GM11168 (cell line): ENCODE data around the gene ADD1.
"Not testable (repeated sequence)": the region's sequence is repeated elsewhere in the genome, so short reads cannot be mapped to it uniquely, and the experiment has no call there.

ENCODE experiments used
- in situ Hi-C: fragments of 300-500 bp; cut with MboI; formaldehyde crosslinking; loops from one replicate; pipeline ENCODE4 v1.12.0; 2022; ENCODE audit warnings: low sequenced_read_pairs; ENCODE audit not compliant: unreplicated experiment

Gene ADD1

GRCh38 chr4:2954358-2955185 lies 110.9 kb downstream of the ADD1 start:
- in situ Hi-C loops, result no loop called here

DNA sequence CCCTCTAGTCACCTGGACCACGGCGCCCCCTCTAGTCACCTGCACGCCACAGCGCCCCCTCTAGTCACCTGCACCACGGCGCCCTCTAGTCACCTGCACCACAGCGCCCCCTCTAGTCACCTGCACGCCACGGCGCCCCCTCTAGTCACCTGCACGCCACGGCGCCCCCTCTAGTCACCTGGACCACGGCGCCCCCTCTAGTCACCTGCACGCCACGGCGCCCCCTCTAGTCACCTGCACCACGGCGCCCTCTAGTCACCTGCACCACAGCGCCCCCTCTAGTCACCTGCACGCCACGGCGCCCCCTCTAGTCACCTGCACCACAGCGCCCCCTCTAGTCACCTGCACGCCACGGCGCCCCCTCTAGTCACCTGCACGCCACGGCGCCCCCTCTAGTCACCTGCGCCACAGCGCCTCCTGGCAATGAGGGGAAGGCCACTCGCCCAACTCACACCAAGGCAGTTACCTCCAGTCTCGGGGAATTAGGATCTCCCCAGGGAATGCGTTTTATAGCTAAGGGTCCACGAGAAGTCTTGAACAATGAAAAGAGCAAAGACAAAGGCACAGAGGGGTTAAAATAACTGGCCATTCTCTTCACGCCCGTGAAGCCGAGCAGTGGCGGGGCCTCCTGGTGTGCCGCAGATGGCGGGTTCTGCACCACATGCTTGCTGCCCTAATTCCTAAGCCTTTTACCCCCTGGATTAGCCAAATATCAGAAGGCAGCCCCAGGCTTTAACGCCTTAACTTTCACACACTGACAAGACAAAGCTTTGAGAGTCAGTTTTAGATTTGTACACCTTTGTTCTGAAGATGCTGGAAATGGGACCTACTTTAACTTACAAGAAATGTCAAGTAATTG lies 111.8 kb downstream of the ADD1 start:
- in situ Hi-C loops, result not testable (repeated sequence)

DNA sequence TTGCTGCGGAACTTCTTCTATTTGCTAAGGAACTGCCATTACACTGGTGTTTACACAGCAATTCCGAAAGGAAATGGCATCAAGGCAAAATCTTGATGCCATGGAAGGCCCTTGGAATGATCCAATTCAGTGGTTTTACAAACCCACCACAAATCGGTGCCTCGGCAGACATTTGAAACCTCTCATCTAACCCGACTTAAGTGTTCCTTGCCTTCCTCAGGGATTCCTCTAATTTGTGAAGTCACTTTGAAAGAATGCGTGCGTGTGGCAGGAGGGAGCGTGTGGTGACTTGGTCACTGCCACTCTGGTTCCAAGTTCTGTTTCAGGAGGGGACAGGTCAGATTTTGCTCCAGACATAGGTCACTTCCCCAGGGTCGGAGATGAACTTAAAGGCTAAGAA lies 114.8 kb downstream of the ADD1 start:
- in situ Hi-C loops, result no loop called here

DNA sequence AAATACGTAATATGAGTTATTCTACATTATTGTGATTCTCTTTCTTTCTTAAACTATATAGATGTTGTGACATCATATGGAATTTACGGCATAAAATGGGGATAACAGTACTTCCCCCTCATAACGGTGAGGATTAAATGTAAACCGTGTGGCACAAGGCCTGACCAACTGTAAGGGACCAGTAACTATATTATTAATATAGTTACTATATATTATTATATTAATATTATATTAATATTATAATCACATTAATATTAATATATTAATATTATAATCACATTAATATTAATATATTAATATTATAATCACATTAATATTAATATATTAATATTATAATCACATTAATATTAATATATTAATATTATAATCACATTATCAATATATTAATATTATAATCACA lies 116.8 kb downstream of the ADD1 start:
- in situ Hi-C loops, result not testable (repeated sequence)

DNA sequence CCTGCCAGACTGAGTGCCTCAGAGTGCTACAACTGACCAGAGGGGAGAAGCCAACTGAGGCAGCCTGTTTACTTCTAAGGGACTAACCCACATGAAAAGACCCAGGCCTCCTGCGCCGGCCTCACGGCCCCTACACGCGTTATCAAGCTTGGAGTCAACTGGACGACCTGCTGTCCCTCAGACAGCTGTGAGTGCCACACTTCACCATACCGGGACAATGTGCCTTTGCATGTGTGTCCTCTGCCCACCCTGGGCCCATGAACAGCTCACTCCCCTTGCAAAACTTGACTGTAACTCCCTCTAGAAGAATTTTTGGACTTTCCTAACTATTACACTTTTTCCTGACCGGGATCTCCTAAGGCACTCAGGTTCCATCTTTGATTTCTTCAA lies 117.8 kb downstream of the ADD1 start:
- in situ Hi-C loops, result no loop called here

- in situ Hi-C loops, result no loop called here
Measured at GRCh38 chr4:2961811-2962441, 118.3 kb downstream of the ADD1 start.

DNA sequence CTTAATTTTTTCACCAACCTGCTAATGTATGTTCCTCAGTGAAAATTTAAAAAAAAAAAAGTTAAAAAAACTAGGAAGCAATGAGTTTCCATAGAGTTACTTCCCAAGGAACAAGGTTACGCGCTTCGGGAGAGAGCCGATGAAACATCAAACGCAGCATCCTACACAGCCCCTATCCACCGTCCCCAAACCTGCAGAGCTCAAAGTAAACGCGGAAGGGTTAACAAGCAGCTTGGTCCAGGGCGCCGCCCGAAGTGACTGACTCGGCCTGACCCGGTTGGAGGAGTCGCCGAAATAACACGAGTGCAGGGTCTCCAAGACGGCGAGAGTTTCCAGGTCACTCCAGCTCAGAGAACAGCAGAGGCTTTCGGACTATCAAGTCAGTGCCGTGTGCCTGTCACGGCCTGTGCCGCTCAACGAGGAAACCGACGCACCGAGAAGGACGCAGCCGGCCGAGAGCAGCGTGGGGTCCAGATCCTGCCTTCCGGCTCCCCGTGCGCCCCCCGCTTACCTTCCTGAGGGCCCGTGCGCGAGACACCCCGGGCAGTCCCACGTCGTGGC lies 119.0 kb downstream of the ADD1 start:
- in situ Hi-C loops, result no loop called here

DNA sequence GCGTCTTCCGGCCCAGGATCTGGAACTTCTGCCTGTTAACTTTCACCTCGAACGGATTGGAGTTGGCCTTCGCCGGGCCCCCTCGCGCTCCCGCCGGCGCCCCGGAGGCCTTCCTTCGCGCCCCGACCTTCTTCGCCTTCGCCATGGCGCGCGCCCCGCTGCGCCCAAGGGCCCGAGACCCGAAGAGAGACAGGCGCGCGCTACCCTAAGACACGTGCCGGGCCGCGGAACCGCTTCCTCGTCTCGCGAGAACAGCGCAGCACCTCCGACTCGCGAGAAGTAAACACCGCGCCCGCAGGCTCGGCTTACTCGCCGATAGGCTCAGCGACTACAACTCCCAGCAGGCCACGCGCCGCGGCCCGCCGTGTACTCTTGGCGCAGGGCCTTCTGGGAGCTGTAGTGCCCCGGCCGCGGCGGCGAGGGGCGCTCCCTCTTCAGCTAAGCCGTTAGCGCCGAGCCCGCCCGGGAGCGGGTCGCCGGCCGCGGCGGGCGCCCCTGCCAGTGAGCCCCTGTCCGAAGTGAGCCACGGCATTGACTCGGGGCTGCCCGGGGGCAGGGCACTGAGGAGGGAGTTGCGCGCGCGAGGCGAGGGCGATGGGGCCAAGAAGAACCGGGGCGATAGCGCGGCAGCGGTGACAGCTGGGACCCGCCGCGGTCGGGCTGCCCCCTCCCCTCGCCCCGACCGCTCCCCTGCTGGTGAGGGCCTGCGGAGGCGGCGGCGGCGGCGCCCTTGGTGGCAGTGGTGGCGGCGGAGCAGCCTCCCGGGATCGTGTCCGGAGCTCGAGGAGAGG lies 119.7 kb downstream of the ADD1 start, which contains the start of the genes GRK4 and NOP14:
GRK4 (plus strand) TSS at position 397 of the 791 bp plus-strand sequence. CDS start 500 bp downstream, outside the sequence.
NOP14 (minus strand) TSS at position 232 of the 791 bp plus-strand sequence; CDS start at position 145, 87 bp downstream.
- in situ Hi-C loops, result no loop called here

GRCh38 chr4:2963966-2964471 lies 120.4 kb downstream of the ADD1 start:
- in situ Hi-C loops, result no loop called here

DNA sequence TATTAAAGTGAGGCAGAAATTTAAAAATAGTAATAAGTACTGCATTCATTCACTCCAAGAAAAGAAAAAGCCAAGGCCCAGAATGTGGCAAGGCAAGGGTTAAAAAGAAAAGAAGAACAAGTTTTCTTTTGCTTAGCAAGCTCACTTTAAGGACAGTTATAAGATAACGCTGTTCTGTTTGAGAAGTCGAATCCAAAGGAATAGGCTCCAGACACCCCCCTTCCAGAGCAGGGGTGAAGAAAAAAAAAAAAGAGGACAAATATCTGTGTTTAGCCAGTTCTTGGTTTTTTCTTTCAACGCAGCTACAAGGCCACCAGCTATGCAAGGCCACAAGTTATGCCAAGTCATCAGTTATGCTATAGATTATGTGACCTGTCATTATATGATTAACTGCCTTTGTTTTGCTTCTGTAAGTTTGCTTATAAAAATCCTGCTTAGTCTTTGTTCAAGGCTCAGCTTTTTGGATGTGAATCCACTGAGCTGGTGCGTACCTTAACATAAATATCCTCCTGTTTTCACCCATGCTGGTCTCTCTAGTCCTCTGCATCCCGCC lies 121.1 kb downstream of the ADD1 start:
- in situ Hi-C loops, result loop anchor here (5.0 kb wide), 1 partner anchor 68 kb away; no protein-coding TSS in a partner anchor

- in situ Hi-C loops, result loop anchor here (5.0 kb wide), 1 partner anchor 67 kb away; no protein-coding TSS in a partner anchor
Measured at GRCh38 chr4:2965262-2965661, 121.6 kb downstream of the ADD1 start.

- in situ Hi-C loops, result loop anchor here (5.0 kb wide), 1 partner anchor 64 kb away; no protein-coding TSS in a partner anchor
Measured at GRCh38 chr4:2968381-2968780, 124.7 kb downstream of the ADD1 start.

GRCh38 chr4:2971275-2971674 lies 127.6 kb downstream of the ADD1 start:
- in situ Hi-C loops, result no loop called here

DNA sequence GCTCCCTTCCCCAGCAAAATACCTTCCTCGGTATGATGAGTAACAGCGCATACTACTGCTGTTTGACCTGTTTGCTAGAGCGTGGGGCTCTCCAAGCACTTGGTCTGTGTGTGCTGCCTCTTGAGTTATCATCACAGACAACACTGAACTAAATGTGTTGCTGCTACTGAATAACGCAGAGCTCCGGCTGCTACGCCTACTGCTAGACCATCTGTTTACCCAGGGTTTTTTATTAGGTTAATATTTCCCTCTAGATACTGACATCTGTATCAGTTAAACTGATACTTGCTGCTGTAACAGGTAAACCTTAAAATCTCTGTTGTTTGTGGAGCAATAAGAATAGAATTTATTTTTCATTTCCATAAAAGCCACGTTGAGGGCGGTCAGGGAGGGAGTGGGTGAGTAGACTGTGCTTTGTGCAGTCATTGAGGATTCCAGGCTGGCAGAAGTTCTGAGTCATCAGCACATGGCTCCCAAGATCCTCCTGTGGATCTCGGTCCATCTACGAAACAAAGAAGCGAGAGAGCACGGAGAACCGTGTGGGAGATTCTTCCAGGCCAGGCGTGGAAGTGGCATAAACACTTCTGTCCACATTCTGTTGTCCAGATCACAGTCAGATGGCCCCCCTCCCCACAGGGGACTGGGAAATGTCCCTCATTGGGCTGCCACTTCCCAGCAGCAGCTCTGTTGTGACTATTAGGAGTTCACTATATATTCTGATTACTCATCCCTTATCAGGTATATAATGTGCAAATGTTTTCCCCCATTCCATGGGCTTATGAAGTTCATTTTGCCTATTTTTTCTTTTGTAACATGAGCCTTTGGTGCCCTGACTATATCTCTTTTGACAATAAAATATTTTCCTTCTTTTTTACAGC lies 133.8 kb downstream of the ADD1 start:
- in situ Hi-C loops, result no loop called here
